ENCODE measurements around the gene ESD.
"Not testable (repeated sequence)": the region's sequence is repeated elsewhere in the genome, so short reads cannot be mapped to it uniquely, and the experiment has no call there.

The ESD gene

DNA sequence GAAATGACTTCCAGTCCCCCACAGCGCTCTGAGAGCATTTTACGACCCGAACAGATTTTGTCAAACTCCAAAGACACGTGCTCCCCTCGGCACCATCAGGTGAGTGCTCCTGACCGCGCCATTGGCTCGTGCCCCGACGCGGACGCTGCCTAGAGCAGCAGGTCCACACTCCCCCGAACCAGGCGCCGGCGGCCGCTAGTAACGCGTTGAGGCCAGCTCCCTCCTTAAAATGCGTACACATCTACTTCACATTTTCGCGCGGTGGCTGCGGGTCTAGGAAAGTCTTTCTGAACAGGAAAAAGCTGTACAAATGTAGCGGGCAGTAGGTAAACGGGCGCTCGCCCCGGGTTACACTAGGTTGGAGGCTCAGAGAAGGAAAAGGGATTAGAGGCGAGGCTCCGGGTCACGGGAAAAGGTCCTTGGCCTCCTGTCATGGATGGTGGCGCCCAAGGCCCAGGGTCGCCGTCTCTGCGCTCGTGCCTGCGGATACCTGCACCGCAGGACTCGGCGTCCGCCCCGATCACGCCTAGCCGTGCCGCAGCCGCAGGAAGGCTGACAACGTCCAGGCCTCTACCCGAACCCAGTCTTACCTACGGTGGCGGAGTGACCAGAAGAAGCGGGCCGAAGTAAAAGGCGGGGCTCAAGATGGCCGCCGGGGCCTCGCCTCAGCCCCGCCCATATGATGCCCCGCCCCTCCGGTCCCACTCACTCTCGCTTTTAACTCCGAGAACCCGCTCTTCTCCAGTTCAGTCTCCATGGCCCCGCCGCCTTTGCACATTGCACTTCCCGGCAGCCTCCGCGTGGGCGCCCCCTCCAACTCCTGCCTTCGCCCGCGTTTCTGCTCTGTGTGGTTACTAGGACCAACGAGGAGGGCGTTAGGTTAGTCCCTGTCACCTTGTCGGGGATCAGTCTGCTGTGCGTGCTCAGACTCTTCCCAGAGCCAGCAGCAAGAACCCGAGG is at the start of gene ESD:
TSS of gene ESD (minus strand) at position 647 of the 960 bp plus-strand sequence. CDS start 5,748 bp downstream, outside the sequence.
- DNase-seq = peak; percentile 96

DNA sequence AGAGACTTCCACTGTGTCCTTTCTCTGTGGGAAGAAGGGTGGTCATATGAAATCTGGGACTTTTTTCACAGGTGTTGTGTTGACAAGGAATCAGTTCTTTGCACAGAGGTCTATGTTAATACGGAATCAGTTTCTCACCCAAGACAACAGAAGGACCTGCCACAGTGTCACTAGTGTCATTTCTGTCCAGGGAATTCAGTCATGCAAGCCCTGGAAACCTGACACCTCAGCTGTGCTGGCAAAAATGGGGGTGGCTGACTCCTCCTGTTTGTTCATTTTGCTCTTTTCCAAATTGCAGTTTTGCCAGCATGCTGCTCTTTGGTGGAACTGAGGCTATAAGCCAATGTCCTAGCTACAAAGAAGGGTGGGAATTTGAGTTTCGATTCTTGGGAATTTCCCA is 49.8 kb upstream of the ESD start:
- DNase-seq = no peak

- DNase-seq = no peak
Measured at GRCh38 chr13:46845146-46845545, 48.2 kb upstream of the ESD start.

DNA sequence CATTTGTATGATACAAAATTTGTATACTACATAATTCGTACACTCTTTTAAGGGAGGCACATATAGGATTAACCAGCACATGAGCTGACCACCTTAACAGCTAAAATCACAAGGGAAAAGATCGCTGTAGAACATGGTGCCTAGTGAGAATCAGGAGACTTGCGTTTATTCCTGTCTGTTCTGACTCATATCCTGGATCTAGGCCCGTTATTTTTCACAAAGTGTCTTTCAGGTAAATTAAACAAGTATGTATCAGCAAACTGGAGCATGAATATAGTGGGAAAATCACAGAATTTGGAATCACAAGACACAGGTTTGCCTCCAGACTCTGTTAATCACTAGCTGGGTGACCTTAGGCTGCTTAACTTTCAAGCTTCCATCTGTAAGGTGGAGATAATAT is 47.5 kb upstream of the ESD start:
- no peak for DNase-seq

- no peak for DNase-seq
Measured at GRCh38 chr13:46839399-46839798, 42.4 kb upstream of the ESD start.

GRCh38 chr13:46834657-46835056 is 37.7 kb upstream of the ESD start:
- DNase-seq = no peak

- no peak for DNase-seq
Measured at GRCh38 chr13:46831588-46832194, 34.7 kb upstream of the ESD start.

DNA sequence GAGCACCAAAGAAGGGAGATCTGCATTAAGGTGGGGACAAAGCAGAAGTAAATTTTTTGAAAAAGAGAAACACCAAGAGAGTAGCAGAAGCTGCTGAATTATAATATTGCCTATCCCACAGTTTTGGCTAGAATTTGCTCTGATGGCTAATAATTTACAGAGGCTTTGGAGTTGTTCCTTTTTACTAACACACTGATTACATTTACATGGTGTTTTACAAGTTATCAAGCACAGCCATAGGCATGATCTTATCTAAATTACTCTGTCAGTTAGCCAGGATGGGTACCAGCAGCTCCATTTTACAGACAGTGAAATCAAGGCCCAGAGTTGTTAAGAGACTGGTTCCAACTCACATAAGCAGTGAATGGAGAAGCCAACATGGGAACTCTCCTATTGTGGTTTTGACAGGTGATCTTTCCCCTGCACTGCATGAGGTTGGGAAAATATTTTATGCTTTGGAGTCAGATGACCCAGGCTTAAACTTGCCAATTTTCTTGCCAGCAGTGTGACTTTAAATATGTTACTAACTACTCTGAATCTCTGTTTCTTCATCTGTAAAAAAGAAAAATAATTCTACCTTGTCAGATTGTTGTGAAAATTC is 33.5 kb upstream of the ESD start:
- DNase-seq = no peak

- DNase-seq = no peak
Measured at GRCh38 chr13:46822551-46822950, 25.6 kb upstream of the ESD start.

- DNase-seq = no peak
Measured at GRCh38 chr13:46817838-46818476, 21.0 kb upstream of the ESD start.

DNA sequence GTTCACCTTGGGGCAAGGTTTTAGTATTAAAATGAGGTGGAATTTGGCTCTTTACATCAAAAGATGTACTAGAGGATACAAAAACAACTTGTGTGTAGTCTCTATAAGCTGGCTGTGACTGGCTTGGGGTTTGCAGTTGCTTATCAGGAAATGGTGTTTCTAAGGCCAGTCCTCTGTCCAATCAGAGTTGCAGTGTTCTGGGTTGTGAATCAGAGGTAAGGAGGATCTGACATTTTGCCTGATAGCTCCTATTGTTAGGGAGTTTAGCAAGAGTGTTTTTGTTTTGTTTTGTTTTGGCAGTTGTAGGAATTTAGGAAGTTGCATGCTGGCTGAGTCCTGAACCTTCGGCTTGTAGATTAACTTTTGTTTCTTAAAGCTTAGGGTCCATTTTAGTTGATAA is 20.1 kb upstream of the ESD start:
- no peak for DNase-seq

DNA sequence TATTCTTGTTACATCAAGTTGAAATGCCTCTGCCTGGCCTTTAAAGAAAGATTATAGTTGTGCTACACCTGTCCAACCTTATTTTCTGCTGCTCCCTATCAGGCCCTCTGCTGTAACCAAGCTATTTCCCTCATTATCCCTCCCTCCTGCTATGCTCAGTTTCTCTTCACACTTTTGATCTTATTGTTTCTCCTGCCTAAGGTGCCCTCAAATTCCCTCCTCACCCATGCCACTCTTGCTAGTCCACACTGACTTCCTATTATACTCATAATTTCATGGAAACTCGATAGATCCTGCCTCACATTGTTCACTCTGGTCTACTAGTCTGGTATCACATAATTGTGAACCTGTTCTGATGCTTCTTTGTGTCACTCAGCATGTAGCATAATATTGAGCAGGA is 19.4 kb upstream of the ESD start:
- no peak for DNase-seq

DNA sequence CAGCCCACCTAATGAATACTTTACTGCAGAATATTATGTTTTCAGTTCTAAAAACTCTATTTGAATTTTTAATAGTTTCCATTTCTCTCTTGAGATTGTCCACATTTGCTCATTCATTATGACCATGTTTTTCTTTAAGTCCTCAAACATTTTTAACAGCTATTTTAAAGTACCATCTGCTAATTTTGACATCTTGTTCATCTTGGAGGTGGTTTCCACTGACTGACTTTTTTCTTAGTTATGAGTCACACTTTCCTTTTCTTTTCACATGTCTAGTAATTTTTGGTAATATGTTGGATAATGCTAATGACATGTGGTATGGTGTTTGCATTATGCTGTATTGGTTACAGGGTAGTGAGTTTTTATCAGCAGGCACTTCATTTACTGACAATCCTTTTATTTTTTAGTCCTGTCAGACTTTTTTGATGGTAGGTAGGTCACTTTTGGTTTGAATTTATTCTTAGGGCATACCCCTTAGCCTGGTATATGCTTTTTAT is 15.4 kb upstream of the ESD start:
- DNase-seq = no peak

DNA sequence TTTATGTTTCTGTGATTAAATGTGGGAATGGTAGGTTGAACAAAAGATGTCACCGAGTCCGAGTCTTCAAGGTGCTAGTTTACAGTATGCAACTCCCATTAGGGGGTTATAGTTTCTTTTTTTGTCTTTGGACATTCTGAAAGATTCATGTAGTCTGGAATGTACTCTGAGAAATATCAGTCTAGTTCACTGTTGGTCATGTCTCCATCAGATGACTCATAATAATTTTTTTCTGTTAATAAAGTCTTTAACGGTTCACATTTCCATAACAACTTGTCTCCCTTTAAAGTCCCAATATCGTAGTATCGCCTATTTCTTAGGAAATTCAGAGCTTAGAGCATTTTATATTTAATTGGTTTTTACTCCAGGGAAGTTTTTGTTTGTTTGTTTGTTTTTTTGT is 13.5 kb upstream of the ESD start:
- DNase-seq = no peak

DNA sequence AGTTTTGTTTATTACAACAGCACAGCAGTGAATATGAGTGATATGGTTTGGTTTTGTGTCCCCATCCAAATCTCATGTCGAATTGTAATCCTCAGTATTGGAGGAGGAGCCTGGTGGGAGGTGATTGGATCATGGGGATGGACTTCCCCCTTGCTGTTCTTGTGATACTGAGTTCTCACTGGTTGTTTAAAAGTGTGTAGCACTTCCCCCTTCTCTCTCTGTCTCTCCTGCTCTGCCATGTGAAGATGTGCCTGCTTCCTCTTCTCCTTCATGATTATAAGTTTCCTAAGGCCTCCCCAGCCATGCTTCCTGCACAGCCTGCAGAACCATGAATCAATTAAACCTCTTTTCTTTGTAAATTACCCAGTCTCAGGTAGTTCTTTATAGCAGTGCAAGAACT is 8.0 kb upstream of the ESD start:
- not testable (repeated sequence) for DNase-seq

- no peak for DNase-seq
Measured at GRCh38 chr13:46804391-46804815, 7.4 kb upstream of the ESD start.

DNA sequence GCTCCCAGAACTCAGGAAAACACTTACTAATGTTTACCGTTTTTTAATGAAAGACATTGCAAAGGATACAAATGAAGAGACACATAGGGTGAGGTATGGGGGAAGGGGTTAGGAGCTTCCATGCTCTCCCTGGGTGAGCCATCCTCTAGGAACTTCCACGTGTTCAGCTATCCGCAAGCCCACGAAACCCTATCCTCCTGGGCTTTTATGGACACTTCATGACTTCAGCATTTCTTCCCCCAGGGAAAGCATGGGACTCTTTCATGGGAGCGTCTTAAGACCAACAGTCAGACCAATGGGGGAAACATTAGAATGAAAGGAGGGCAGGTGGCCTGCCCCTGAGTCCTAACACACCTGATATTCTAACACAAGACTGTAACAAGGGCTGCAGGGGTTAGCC is 6.6 kb upstream of the ESD start:
- DNase-seq = no peak

GRCh38 chr13:46801858-46802257 is 4.9 kb upstream of the ESD start:
- no peak for DNase-seq

- no peak for DNase-seq
Measured at GRCh38 chr13:46799139-46799538, 2.2 kb upstream of the ESD start.

DNA sequence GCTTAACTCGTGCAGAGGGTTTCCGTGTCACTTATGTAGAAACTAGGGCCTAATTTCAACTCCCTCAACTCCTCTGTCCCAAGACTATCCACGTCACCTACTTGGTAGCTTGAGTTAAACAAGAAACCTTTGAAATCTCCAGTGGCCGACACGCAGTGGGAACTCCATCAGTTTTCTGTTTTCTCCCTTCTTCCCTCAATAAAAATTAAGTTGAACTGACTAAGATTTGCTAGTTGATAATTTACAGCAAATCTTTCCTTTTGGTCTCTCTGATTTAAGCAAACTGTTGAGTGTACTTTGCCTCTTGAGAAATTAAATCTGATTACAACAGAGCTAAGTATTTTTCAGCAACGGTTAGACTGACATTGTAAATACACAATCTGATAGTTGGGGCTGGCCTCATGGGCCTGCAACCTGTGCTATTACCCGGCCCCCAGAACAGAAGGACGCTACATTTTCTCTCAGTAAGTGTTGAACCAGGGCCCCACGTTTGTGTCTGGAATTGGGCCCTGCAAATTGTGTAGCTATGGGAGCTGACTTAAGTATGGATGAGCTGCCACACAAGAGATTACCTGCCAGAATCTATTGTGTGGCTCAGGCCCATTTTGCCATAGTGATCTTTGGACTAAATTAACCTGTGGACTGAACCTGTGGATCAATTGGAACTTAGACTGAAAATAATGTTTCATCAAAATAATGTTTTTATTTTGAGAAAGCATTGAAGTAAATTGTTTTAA is 708 bp upstream of the ESD start:
- DNase-seq = no peak

- no peak for DNase-seq
Measured at GRCh38 chr13:46796129-46796514, 839 bp downstream of the ESD start.

DNA sequence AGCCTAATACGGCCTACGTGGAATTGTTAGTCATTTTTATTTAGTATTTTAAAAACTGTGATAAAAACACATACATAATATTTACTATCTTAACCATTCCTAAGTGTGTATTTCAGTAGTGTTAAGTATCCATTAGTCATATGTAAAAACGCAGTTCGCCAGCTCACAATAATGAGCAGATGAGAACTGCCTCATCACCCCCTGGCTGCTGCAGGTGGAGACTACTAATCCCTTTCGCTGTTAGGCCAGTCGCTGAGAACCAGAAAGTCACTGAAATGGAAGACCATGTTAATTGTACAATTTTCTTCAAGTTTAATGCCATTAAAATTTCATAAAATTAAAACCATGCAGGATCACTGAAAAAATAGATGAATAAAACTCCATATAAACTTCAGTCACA is 1.6 kb downstream of the ESD start:
- no peak for DNase-seq

DNA sequence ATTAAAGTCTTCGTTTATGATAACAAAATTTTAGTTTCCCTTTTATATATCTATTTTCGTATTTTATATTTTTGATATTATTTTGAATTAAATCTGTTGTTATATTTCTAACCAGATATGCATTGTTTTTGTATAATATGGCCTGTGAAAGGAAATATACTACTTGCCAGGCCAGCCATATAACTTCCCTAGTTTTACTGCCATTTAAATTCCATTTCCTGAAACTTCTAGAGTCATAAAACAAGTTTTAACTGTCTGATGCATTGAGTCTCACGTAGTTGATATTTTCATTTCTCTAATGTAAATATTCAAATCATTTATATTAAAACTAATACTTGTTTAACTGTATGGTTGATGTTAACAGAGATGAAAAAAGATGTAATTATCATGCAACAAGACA is 13.5 kb downstream of the ESD start:
- no peak for DNase-seq
